Liver (tissue), 9 donors: Measurements from ENCODE around the gene DNAJC8. TPM values are rescaled to one million over a fixed set of nuclear protein-coding genes. Genes with fewer than 3 reads are reported as not detected.

Source experiments
- DNase-seq: peaks from one replicate; pipeline ENCODE4 v3.0.0-alpha.2; 2017; ENCODE audit warnings: low spot score
- H3K27ac ChIP-seq, 2 donors: one replicate each; pipeline ENCODE4 v1.7.0; 2013; ENCODE audit warnings: inconsistent platforms in 2 of 2, low read length in 2 of 2, control low read depth in 1 of 2, low read depth in 1 of 2, mild to moderate bottlenecking in 1 of 2
- H3K27me3 ChIP-seq, 4 donors: one replicate each; pipeline versions ENCODE4 v1.6.1 to v1.7.0; 2013; ENCODE audit warnings: low read length in 3 of 4, inconsistent platforms in 1 of 4, mild to moderate bottlenecking in 1 of 4, moderate library complexity in 1 of 4; ENCODE audit not compliant: control insufficient read depth in 4 of 4, insufficient read depth in 4 of 4
- H3K36me3 ChIP-seq, 4 donors: one replicate each; pipeline versions ENCODE4 v1.6.1 to v1.7.0; 2013; ENCODE audit warnings: low read length in 3 of 4, mild to moderate bottlenecking in 3 of 4, low read depth in 1 of 4, moderate library complexity in 1 of 4; ENCODE audit not compliant: control insufficient read depth in 4 of 4, insufficient read depth in 3 of 4
- H3K4me1 ChIP-seq, 4 donors: one replicate each; pipeline versions ENCODE4 v1.6.1 to v1.7.0; 2013; ENCODE audit warnings: low read length in 3 of 4, mild to moderate bottlenecking in 3 of 4, moderate library complexity in 1 of 4; ENCODE audit not compliant: control insufficient read depth in 4 of 4, insufficient read depth in 4 of 4
- H3K4me3 ChIP-seq, 3 donors: one replicate each; pipeline versions ENCODE4 v1.6.1 to v1.7.0; 2013; ENCODE audit warnings: low read length in 3 of 3, control low read depth in 1 of 3, low read depth in 1 of 3, mild to moderate bottlenecking in 1 of 3
- H3K9ac ChIP-seq, 2 donors: one replicate each; pipeline ENCODE4 v1.7.0; 2013; ENCODE audit warnings: low read length in 2 of 2, mild to moderate bottlenecking in 2 of 2, moderate library complexity in 2 of 2, control low read depth in 1 of 2, low read depth in 1 of 2
- H3K9me3 ChIP-seq, 4 donors: one replicate each; pipeline versions ENCODE4 v1.6.1 to v1.7.0; 2013; ENCODE audit warnings: low read length in 3 of 4; ENCODE audit not compliant: control insufficient read depth in 4 of 4
- ATF3 ChIP-seq: IDR thresholded peaks from 2 replicates; pipeline ENCODE4 v1.6.1; 2016; ENCODE audit warnings: antibody characterized with exemption
- EGR1 ChIP-seq, 2 donors: IDR thresholded peaks; 2 replicates each; pipeline ENCODE4 v1.6.1; 2016 to 2018; ENCODE audit warnings: antibody characterized with exemption in 2 of 2, low read depth in 2 of 2
- FOXA1 ChIP-seq: IDR thresholded peaks from 2 replicates; pipeline ENCODE4 v1.6.1; 2016; ENCODE audit warnings: antibody characterized with exemption
- FOXA2 ChIP-seq: IDR thresholded peaks from 2 replicates; pipeline ENCODE4 v1.6.1; 2016; ENCODE audit warnings: antibody characterized with exemption
- GABPA ChIP-seq, 2 donors: IDR thresholded peaks in 1 of 2; conservative IDR thresholded peaks in 1 of 2; 2 replicates each; pipeline ENCODE4 v1.6.1; 2016; ENCODE audit warnings: antibody characterized with exemption in 2 of 2, mild to moderate bottlenecking in 1 of 2, moderate library complexity in 1 of 2
- HNF4A ChIP-seq, 2 donors: conservative IDR thresholded peaks; 2 replicates each; pipeline ENCODE4 v1.6.1; 2016; ENCODE audit warnings: antibody characterized with exemption in 2 of 2, mild to moderate bottlenecking in 2 of 2
- HNF4G ChIP-seq: IDR thresholded peaks from 2 replicates; pipeline ENCODE4 v1.6.1; 2016; ENCODE audit warnings: antibody characterized with exemption
- JUND ChIP-seq, 2 donors: IDR thresholded peaks; 2 replicates each; pipeline ENCODE4 v1.6.1; 2016; ENCODE audit warnings: antibody characterized with exemption in 2 of 2
- NR2F2 ChIP-seq: IDR thresholded peaks from 2 replicates; pipeline ENCODE4 v1.6.1; 2016; ENCODE audit warnings: antibody characterized with exemption
- RAD21 ChIP-seq, 2 donors: IDR thresholded peaks; 2 replicates each; pipeline ENCODE4 v1.6.1; 2016; ENCODE audit warnings: antibody characterized with exemption in 2 of 2, mild to moderate bottlenecking in 2 of 2
- REST ChIP-seq: IDR thresholded peaks from 2 replicates; pipeline ENCODE4 v1.6.1; 2016; ENCODE audit warnings: antibody characterized with exemption, mild to moderate bottlenecking
- RXRA ChIP-seq, 2 donors: IDR thresholded peaks; 2 replicates each; pipeline ENCODE4 v1.6.1; 2017 to 2018; ENCODE audit warnings: antibody characterized with exemption in 2 of 2, mild to moderate bottlenecking in 1 of 2
- SP1 ChIP-seq: IDR thresholded peaks from 2 replicates; pipeline ENCODE4 v1.6.1; 2018; ENCODE audit warnings: antibody characterized with exemption, mild to moderate bottlenecking
- TAF1 ChIP-seq: conservative IDR thresholded peaks from 2 replicates; pipeline ENCODE4 v1.6.1; 2016; ENCODE audit warnings: antibody characterized with exemption, mild to moderate bottlenecking
- YY1 ChIP-seq: IDR thresholded peaks from 2 replicates; pipeline ENCODE4 v1.6.1; 2016; ENCODE audit warnings: antibody characterized with exemption, mild to moderate bottlenecking
- ZBTB33 ChIP-seq: IDR thresholded peaks from 2 replicates; pipeline ENCODE4 v1.6.1; 2016; ENCODE audit warnings: antibody characterized with exemption
- WGBS: extraction: QIAGEN DNeasy Blood & Tissue Kit; methylation state at CpG from one replicate; pipeline ENCODE4 v1.1.7; 2013; 5-methylcytosine and 5-hydroxymethylcytosine counted together
- polyA plus RNA-seq, 2 donors: library from polyadenylated mRNA; stranded (reverse) in 1 of 2; unstranded in 1 of 2; fragments of 200-250 nt in 1 of 2; fragments of >200 nt in 1 of 2; fragmentation: Nextera tagmentation in 1 of 2; extraction: Ambion mirVana in 1 of 2; gene quantifications; one replicate each; pipeline versions ENCODE4 v1.2.1 to v1.2.3, GENCODE V29; 2013 to 2015
- total RNA-seq, 2 donors: library from RNA; depleted of rRNA; stranded (reverse); fragments of >200 nt; gene quantifications; one replicate each; pipeline ENCODE4 v1.2.3, GENCODE V29; 2014
- donor health status: healthy.
- donor health status: healthy.
- donor health status: healthy.
- donor health status: healthy.
- donor health status: healthy.

The DNAJC8 gene
- total and polyA plus RNA-seq, 4 donors: 14.9 to 38.6 (median 25.2) TPM

- Histone ChIP-seq H3K27me3 (no peaks in the 10 kb centered on the region), H3K9me3 (no peaks in the 10 kb centered on the region), H3K36me3 (no peaks in the 10 kb centered on the region), H3K9ac (no peak overlapping the region), H3K4me3 (no peak overlapping the region), H3K27ac (no peak overlapping the region), H3K4me1 (peaks cover 0 to 8% (median 3%) of the 10 kb centered on the region in 4 donors)
- 97% methylated on average over 8 of the region's 8 CpGs for WGBS
- DNase-seq: no peak
- TF ChIP-seq JUND (IDR thresholded peaks at IDR 0.05): no peak
- no peak for TF ChIP-seq HNF4G
- no peak for TF ChIP-seq SP1
- TF ChIP-seq RXRA (IDR thresholded peaks at IDR 0.05): no peak
- no peak for TF ChIP-seq RAD21 (IDR thresholded peaks at IDR 0.05)
- TF ChIP-seq FOXA1: no peak
- no peak for TF ChIP-seq ZBTB33
- TF ChIP-seq TAF1: no peak
- TF ChIP-seq FOXA2: no peak
- TF ChIP-seq YY1: no peak
Measured at GRCh38 chr1:28157894-28158293, 74.9 kb downstream of the DNAJC8 start.

DNA sequence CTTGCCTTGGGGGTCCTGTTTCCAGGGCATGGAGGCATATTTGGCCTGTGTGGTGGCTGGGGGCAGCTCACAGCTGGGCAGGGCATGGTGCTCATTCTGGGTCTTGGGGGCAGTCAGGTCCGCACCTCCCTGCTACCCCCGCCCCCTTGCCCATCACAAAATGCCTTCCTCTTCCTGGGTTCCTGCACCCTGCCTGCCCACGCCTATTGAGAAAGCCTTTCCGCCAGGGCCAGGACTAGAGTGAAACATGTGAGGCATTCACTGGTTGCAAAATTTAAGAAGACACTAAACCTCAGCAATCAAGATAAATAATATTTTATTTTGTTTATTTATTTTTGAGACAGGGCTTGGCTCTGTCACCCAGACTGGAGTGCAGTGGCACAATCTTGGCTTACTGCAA is 76.0 kb downstream of the DNAJC8 start:
- WGBS: 77% methylated on average over 4 of the region's 4 CpGs
- H3K4me1 ChIP-seq: peaks cover 0 to 8% (median 3%) of the 10 kb centered on the region in 4 donors

DNA sequence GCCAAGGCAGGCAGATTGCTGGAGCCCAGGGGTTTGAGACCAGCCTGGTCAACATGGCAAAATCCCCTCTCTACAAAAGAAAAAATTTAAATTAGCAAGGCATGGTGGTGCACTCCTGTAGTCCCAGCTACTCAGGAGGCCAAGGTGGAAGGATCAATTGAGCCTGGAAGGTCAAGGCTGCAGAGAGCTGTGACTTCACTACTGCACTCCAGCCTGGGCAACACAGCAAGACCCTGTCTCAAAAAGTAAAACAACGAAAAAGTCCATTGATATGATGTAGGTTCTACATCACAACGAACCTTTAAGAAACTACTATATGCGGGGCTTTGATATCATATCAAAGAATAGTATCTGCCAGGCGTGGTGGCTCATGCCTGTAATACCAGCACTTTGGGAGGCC is 77.2 kb downstream of the DNAJC8 start:
- no peak overlapping the region for H3K4me3 ChIP-seq
- no peak overlapping the region for H3K9ac ChIP-seq
- no peaks in the 10 kb centered on the region for H3K9me3 ChIP-seq
- H3K27ac ChIP-seq: no peak overlapping the region
- WGBS: 95% methylated on average over 4 of the region's 4 CpGs
- H3K27me3 ChIP-seq: no peaks in the 10 kb centered on the region
- TF ChIP-seq EGR1 (IDR thresholded peaks at IDR 0.05; ENCODE audit: low read depth in 2 of 2) (no peak), RXRA (IDR thresholded peaks at IDR 0.05) (no peak), TAF1 (no peak), YY1 (no peak), FOXA1 (no peak), RAD21 (IDR thresholded peaks at IDR 0.05) (no peak), FOXA2 (no peak), ATF3 (no peak), REST (no peak), ZBTB33 (no peak), HNF4G (no peak)
- DNase-seq: no peak
- no peaks in the 10 kb centered on the region for H3K36me3 ChIP-seq
- H3K4me1 ChIP-seq: peaks cover 0 to 8% (median 1%) of the 10 kb centered on the region in 4 donors

More for the DNA sequence above, 76.0 kb downstream of the DNAJC8 start:
- no peak overlapping the region for H3K9ac ChIP-seq
- H3K36me3 ChIP-seq: no peaks in the 10 kb centered on the region
- no peak overlapping the region for H3K4me3 ChIP-seq
- DNase-seq: no peak
- no peaks in the 10 kb centered on the region for H3K9me3 ChIP-seq
- TF ChIP-seq EGR1 (IDR thresholded peaks at IDR 0.05; ENCODE audit: low read depth in 2 of 2): no peak
- no peak for TF ChIP-seq HNF4A (conservative IDR thresholded peaks at IDR 0.05)
- no peak for TF ChIP-seq RXRA (IDR thresholded peaks at IDR 0.05)
- no peak for TF ChIP-seq FOXA1
- TF ChIP-seq GABPA (IDR thresholded peaks at IDR 0.05 in 1 of 2, conservative IDR thresholded peaks at IDR 0.05 in 1 of 2): no peak
- TF ChIP-seq NR2F2: no peak
- no peak for TF ChIP-seq ATF3
- H3K27me3 ChIP-seq: no peaks in the 10 kb centered on the region
- no peak overlapping the region for H3K27ac ChIP-seq
